ENCODE data around the gene TBL3.

- TF ChIP-seq CTCF (conservative IDR thresholded peaks at IDR 0.05; ENCODE audit: low read length) (no peak), EZH2phosphoT487 (IDR thresholded peaks at IDR 0.05; ENCODE audit: borderline replicate concordance) (no peak)
Observed at GRCh38 chr16:2015947-2016208, 44.0 kb downstream of the TBL3 start.
